ENCODE measurements around the gene MLH1. TPM values are rescaled to one million over a fixed set of nuclear protein-coding genes. Genes with fewer than 3 reads are reported as not detected.

Gene MLH1
- total RNA-seq, 3 donors from 2014 or later (not counting 1 experiment from before 2014, with no cell fraction given) = 26.9 to 42.6 (median 27.3) TPM

DNA sequence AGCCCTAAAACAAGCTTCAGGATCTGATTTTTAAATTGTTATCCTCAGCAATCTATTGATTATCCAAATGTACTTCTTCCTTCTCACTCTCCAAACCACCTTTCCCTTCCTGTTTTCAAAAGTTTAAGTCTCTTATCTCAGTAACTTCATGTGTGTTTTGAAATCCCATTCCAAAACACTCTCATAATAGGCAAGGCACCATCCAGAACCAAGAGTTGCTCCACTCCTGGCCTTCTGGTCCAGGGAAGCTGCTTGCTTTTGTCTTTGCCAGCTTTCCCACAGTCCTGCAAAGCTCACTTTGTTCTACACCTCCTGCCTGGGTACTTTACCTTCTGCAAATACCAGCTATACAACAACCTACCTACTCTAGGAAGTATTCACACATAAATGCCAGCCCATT is 63.5 kb downstream of the MLH1 start:
- no peak for DNase-seq
- Histone ChIP-seq H3K36me3 (ENCODE audit: control insufficient read depth, insufficient read depth, low read length) (peaks cover 57% of the 10 kb centered on the region), H3K27ac (ENCODE audit: low read length) (no peak overlapping the region), H3K9me3 (ENCODE audit: control insufficient read depth, insufficient read depth, low read length) (no peaks in the 10 kb centered on the region), H3K4me3 (ENCODE audit: low read length) (no peak overlapping the region), H3K27me3 (ENCODE audit: control insufficient read depth, insufficient read depth, low read length) (no peaks in the 10 kb centered on the region), H3K4me1 (ENCODE audit: control insufficient read depth, insufficient read depth, low read length) (no peaks in the 10 kb centered on the region)
- H3K27ac Mint-ChIP-seq = peak overlapping the region; percentile 34 to 74
- no peak for ATAC-seq
- H3K36me3 Mint-ChIP-seq = no peaks in the 10 kb centered on the region
- H3K9me3 Mint-ChIP-seq = no peaks in the 10 kb centered on the region
- no peak overlapping the region for H3K4me3 Mint-ChIP-seq
- TF ChIP-seq, protein P1, sequence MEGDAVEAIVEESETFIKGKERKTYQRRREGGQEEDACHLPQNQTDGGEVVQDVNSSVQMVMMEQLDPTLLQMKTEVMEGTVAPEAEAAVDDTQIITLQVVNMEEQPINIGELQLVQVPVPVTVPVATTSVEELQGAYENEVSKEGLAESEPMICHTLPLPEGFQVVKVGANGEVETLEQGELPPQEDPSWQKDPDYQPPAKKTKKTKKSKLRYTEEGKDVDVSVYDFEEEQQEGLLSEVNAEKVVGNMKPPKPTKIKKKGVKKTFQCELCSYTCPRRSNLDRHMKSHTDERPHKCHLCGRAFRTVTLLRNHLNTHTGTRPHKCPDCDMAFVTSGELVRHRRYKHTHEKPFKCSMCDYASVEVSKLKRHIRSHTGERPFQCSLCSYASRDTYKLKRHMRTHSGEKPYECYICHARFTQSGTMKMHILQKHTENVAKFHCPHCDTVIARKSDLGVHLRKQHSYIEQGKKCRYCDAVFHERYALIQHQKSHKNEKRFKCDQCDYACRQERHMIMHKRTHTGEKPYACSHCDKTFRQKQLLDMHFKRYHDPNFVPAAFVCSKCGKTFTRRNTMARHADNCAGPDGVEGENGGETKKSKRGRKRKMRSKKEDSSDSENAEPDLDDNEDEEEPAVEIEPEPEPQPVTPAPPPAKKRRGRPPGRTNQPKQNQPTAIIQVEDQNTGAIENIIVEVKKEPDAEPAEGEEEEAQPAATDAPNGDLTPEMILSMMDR (IDR thresholded peaks at IDR 0.05) = no peak
- no peaks in the 10 kb centered on the region for H3K27me3 Mint-ChIP-seq (ENCODE audit: low read depth in 2 of 2)
- intact Hi-C loops (cut with micrococcal nuclease) = no loop called here
- no peaks in the 10 kb centered on the region for H3K4me1 Mint-ChIP-seq

DNA sequence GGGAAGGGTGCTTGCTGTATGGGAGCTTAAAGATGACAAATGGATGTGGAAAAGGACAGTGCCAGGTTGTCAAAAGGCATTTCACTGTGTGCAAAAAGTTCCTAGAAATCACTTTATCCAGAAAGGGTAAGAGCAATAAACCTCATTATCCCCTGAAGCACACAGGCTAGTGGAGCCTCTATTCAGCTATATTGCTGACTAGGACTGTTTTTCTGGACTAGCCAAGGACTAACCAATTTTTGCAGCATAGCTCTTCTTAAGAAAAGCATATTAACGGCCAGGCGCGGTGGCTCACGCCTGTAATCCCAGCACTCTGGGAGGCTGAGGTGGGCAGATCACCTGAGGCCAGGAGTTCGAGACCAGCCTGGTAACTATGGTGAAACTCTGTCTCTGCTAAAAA is 64.8 kb downstream of the MLH1 start:
- no peaks in the 10 kb centered on the region for H3K9me3 ChIP-seq (ENCODE audit: control insufficient read depth, insufficient read depth, low read length)
- H3K36me3 ChIP-seq (ENCODE audit: control insufficient read depth, insufficient read depth, low read length) = peaks cover 54% of the 10 kb centered on the region
- Mint-ChIP-seq H3K27ac (no peak overlapping the region), H3K4me1 (no peaks in the 10 kb centered on the region), H3K9me3 (no peaks in the 10 kb centered on the region), H3K4me3 (no peak overlapping the region), H3K36me3 (peaks cover 8% of the 10 kb centered on the region), H3K27me3 (ENCODE audit: low read depth in 2 of 2) (no peaks in the 10 kb centered on the region)
- 98% methylated on average over 5 of the region's 5 CpGs for WGBS (ENCODE audit: insufficient coverage)
- no peaks in the 10 kb centered on the region for H3K4me1 ChIP-seq (ENCODE audit: control insufficient read depth, insufficient read depth, low read length)
- DNase-seq (no peak), ATAC-seq (no peak)
- intact Hi-C loops (cut with micrococcal nuclease) = no loop called here
- no peaks in the 10 kb centered on the region for H3K27me3 ChIP-seq (ENCODE audit: control insufficient read depth, insufficient read depth, low read length)
- H3K4me3 ChIP-seq (ENCODE audit: low read length) = no peak overlapping the region
- TF ChIP-seq, protein P1 (IDR thresholded peaks at IDR 0.05) = no peak
- H3K27ac ChIP-seq (ENCODE audit: low read length) = no peak overlapping the region

DNA sequence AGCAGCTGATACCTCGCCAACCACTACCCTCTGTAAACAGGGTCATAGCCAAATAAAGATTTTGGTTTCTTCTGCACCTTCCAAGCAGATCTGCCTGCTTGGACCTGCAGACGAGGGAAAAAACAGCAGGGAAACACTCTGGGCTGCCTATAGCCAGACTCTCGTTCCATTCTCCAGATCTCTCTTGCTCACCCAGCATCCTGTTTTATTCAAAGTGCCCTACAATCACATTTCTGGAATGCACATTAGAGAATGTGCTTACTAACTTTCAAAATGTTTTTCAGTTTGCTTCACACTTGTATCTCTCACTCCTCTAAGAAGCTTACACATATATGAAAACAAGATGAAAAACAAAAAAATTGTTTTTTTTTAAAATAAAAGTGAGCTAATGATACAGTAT is 71.4 kb downstream of the MLH1 start:
- H3K27me3 Mint-ChIP-seq (ENCODE audit: low read depth in 2 of 2) = no peaks in the 10 kb centered on the region
- Histone ChIP-seq H3K27ac (ENCODE audit: low read length) (no peak overlapping the region), H3K4me1 (ENCODE audit: control insufficient read depth, insufficient read depth, low read length) (no peaks in the 10 kb centered on the region), H3K27me3 (ENCODE audit: control insufficient read depth, insufficient read depth, low read length) (no peaks in the 10 kb centered on the region), H3K4me3 (ENCODE audit: low read length) (no peak overlapping the region), H3K36me3 (ENCODE audit: control insufficient read depth, insufficient read depth, low read length) (peaks cover 14% of the 10 kb centered on the region), H3K9me3 (ENCODE audit: control insufficient read depth, insufficient read depth, low read length) (no peaks in the 10 kb centered on the region)
- no peak for ATAC-seq
- peaks cover 0 to 10% of the 10 kb centered on the region in 2 donors for H3K4me1 Mint-ChIP-seq
- no peaks in the 10 kb centered on the region for H3K9me3 Mint-ChIP-seq
- no peak for DNase-seq
- H3K36me3 Mint-ChIP-seq = peaks cover 10% of the 10 kb centered on the region
- 93% methylated on average over 3 of the region's 3 CpGs for WGBS (ENCODE audit: insufficient coverage)
- TF ChIP-seq, protein P1 (IDR thresholded peaks at IDR 0.05) = no peak
- H3K4me3 Mint-ChIP-seq = no peak overlapping the region
- H3K27ac Mint-ChIP-seq = no peak overlapping the region
- intact Hi-C loops (cut with micrococcal nuclease) = no loop called here

DNA sequence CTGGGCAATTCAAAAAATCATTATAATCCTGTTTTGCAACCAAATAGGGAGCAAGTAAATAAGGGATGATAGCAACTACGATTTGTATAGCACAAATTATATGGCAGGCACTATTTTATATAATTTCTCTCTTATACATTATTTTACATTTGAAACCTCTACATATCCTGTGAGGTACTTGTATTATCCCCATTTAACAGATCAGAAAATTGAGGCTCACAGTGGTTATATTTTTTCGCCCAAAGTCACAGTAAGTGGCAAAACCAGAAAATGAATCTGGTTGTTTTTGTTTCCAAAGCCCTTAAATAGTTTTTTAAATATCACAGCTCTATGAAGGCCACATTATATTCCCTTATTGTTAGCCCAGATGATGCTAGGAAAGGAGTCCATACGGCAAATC is 74.3 kb downstream of the MLH1 start:
- Mint-ChIP-seq H3K27ac (no peak overlapping the region), H3K4me3 (no peak overlapping the region), H3K9me3 (no peaks in the 10 kb centered on the region), H3K27me3 (ENCODE audit: low read depth in 2 of 2) (no peaks in the 10 kb centered on the region), H3K4me1 (peaks cover 0 to 12% of the 10 kb centered on the region in 2 donors), H3K36me3 (peaks cover 7% of the 10 kb centered on the region)
- ATAC-seq (no peak), DNase-seq (no peak)
- H3K4me1 ChIP-seq (ENCODE audit: control insufficient read depth, insufficient read depth, low read length) = no peaks in the 10 kb centered on the region
- H3K4me3 ChIP-seq (ENCODE audit: low read length) = no peak overlapping the region
- H3K36me3 ChIP-seq (ENCODE audit: control insufficient read depth, insufficient read depth, low read length) = peaks cover 10% of the 10 kb centered on the region
- TF ChIP-seq, protein P1 (IDR thresholded peaks at IDR 0.05) = no peak
- no peaks in the 10 kb centered on the region for H3K9me3 ChIP-seq (ENCODE audit: control insufficient read depth, insufficient read depth, low read length)
- no peaks in the 10 kb centered on the region for H3K27me3 ChIP-seq (ENCODE audit: control insufficient read depth, insufficient read depth, low read length)
- intact Hi-C loops (cut with micrococcal nuclease) = no loop called here
- WGBS (ENCODE audit: insufficient coverage) = 78% methylated on average over 2 of the region's 3 CpGs
- H3K27ac ChIP-seq (ENCODE audit: low read length) = no peak overlapping the region
